ENCODE data around the gene CERT1. TPM values are rescaled to one million over a fixed set of nuclear protein-coding genes. Genes with fewer than 3 reads are reported as not detected.
"Not testable (repeated sequence)": the region's sequence is repeated elsewhere in the genome, so short reads cannot be mapped to it uniquely, and the experiment has no call there.

Gene CERT1
- total RNA-seq, 1 donor from 2014 or later, result 43.7 TPM

GRCh38 chr5:75498208-75498777, 13.1 kb downstream of the CERT1 start:
- Mint-ChIP-seq H3K27me3 (ENCODE audit: low read depth) (no peaks in the 10 kb centered on the region), H3K4me1 (ENCODE audit: low read depth) (peaks cover 17% of the 10 kb centered on the region), H3K9me3 (no peaks in the 10 kb centered on the region), H3K27ac (no peak overlapping the region), H3K4me3 (ENCODE audit: low read depth) (no peak overlapping the region), H3K36me3 (ENCODE audit: low read depth) (peaks cover 67% of the 10 kb centered on the region)
- intact Hi-C loops (cut with micrococcal nuclease), result loop anchor here (5.0 kb wide), 1 partner anchor 36 kb away; no protein-coding TSS in a partner anchor
- no peak for DNase-seq (ENCODE audit: low spot score)

GRCh38 chr5:75496026-75496425, 15.4 kb downstream of the CERT1 start:
- no peaks in the 10 kb centered on the region for H3K27me3 Mint-ChIP-seq (ENCODE audit: low read depth)

GRCh38 chr5:75491621-75492020, 19.8 kb downstream of the CERT1 start:
- no peak overlapping the region for H3K4me3 Mint-ChIP-seq (ENCODE audit: low read depth)
- H3K36me3 Mint-ChIP-seq (ENCODE audit: low read depth), result peaks cover 73% of the 10 kb centered on the region
- H3K27me3 Mint-ChIP-seq (ENCODE audit: low read depth), result no peaks in the 10 kb centered on the region
- intact Hi-C loops (cut with micrococcal nuclease), result no loop called here
- no peak for DNase-seq (ENCODE audit: low spot score)
- H3K4me1 Mint-ChIP-seq (ENCODE audit: low read depth), result peaks cover 35% of the 10 kb centered on the region
- H3K9me3 Mint-ChIP-seq, result peaks cover 34% of the 10 kb centered on the region
- peak overlapping the region; percentile 56 for H3K27ac Mint-ChIP-seq

More at GRCh38 chr5:75496026-75496425, 15.4 kb downstream of the CERT1 start:
- H3K4me3 Mint-ChIP-seq (ENCODE audit: low read depth), result no peak overlapping the region
- peaks cover 26% of the 10 kb centered on the region for H3K4me1 Mint-ChIP-seq (ENCODE audit: low read depth)
- H3K9me3 Mint-ChIP-seq, result no peaks in the 10 kb centered on the region
- intact Hi-C loops (cut with micrococcal nuclease), result loop anchor here (5.0 kb wide), 1 partner anchor 34 kb away; no protein-coding TSS in a partner anchor
- no peak for DNase-seq (ENCODE audit: low spot score)
- peaks cover 79% of the 10 kb centered on the region for H3K36me3 Mint-ChIP-seq (ENCODE audit: low read depth)
- no peak overlapping the region for H3K27ac Mint-ChIP-seq

- peaks cover 51% of the 10 kb centered on the region for H3K9me3 Mint-ChIP-seq
- peaks cover 29% of the 10 kb centered on the region for H3K4me1 Mint-ChIP-seq (ENCODE audit: low read depth)
- H3K4me3 Mint-ChIP-seq (ENCODE audit: low read depth); intact Hi-C loops (cut with micrococcal nuclease); H3K27me3 Mint-ChIP-seq (ENCODE audit: low read depth); H3K27ac Mint-ChIP-seq; DNase-seq (ENCODE audit: low spot score): not testable (repeated sequence)
- peaks cover 81% of the 10 kb centered on the region for H3K36me3 Mint-ChIP-seq (ENCODE audit: low read depth)
Measured at GRCh38 chr5:75489847-75490246, 21.6 kb downstream of the CERT1 start.

- Mint-ChIP-seq H3K36me3 (ENCODE audit: low read depth) (peaks cover 75% of the 10 kb centered on the region), H3K9me3 (peaks cover 69% of the 10 kb centered on the region), H3K4me3 (ENCODE audit: low read depth) (no peak overlapping the region), H3K27ac (no peak overlapping the region), H3K27me3 (ENCODE audit: low read depth) (no peaks in the 10 kb centered on the region), H3K4me1 (ENCODE audit: low read depth) (peaks cover 16% of the 10 kb centered on the region)
- DNase-seq (ENCODE audit: low spot score), result no peak
- intact Hi-C loops (cut with micrococcal nuclease), result no loop called here
Measured at GRCh38 chr5:75484605-75485004, 26.8 kb downstream of the CERT1 start.

GRCh38 chr5:75482482-75482881, 28.9 kb downstream of the CERT1 start:
- Mint-ChIP-seq H3K27me3 (ENCODE audit: low read depth) (no peaks in the 10 kb centered on the region), H3K27ac (no peak overlapping the region), H3K36me3 (ENCODE audit: low read depth) (peaks cover 59% of the 10 kb centered on the region), H3K9me3 (peaks cover 52% of the 10 kb centered on the region), H3K4me1 (ENCODE audit: low read depth) (peaks cover 17% of the 10 kb centered on the region), H3K4me3 (ENCODE audit: low read depth) (no peak overlapping the region)
- intact Hi-C loops (cut with micrococcal nuclease), result no loop called here
- no peak for DNase-seq (ENCODE audit: low spot score)

GRCh38 chr5:75481024-75481423, 30.4 kb downstream of the CERT1 start:
- intact Hi-C loops (cut with micrococcal nuclease), result no loop called here
- H3K4me1 Mint-ChIP-seq (ENCODE audit: low read depth), result peaks cover 9% of the 10 kb centered on the region
- H3K9me3 Mint-ChIP-seq, result peaks cover 38% of the 10 kb centered on the region
- H3K4me3 Mint-ChIP-seq (ENCODE audit: low read depth), result no peak overlapping the region
- H3K27ac Mint-ChIP-seq, result no peak overlapping the region
- no peaks in the 10 kb centered on the region for H3K27me3 Mint-ChIP-seq (ENCODE audit: low read depth)
- H3K36me3 Mint-ChIP-seq (ENCODE audit: low read depth), result peaks cover 53% of the 10 kb centered on the region
- DNase-seq (ENCODE audit: low spot score), result no peak

GRCh38 chr5:75475364-75475763, 36.1 kb downstream of the CERT1 start:
- DNase-seq (ENCODE audit: low spot score), result no peak
- intact Hi-C loops (cut with micrococcal nuclease), result no loop called here
- Mint-ChIP-seq H3K4me1 (ENCODE audit: low read depth) (peaks cover 5% of the 10 kb centered on the region), H3K36me3 (ENCODE audit: low read depth) (peaks cover 44% of the 10 kb centered on the region), H3K4me3 (ENCODE audit: low read depth) (no peak overlapping the region), H3K27ac (no peak overlapping the region), H3K27me3 (ENCODE audit: low read depth) (no peaks in the 10 kb centered on the region), H3K9me3 (peaks cover 14% of the 10 kb centered on the region)

- Mint-ChIP-seq H3K36me3 (ENCODE audit: low read depth) (peaks cover 55% of the 10 kb centered on the region), H3K9me3 (peaks cover 31% of the 10 kb centered on the region), H3K27ac (no peak overlapping the region), H3K4me1 (ENCODE audit: low read depth) (peaks cover 4% of the 10 kb centered on the region), H3K4me3 (ENCODE audit: low read depth) (no peak overlapping the region), H3K27me3 (ENCODE audit: low read depth) (no peaks in the 10 kb centered on the region)
- intact Hi-C loops (cut with micrococcal nuclease), result no loop called here
- no peak for DNase-seq (ENCODE audit: low spot score)
Measured at GRCh38 chr5:75473463-75473862, 38.0 kb downstream of the CERT1 start.

- no peak overlapping the region for H3K4me3 Mint-ChIP-seq (ENCODE audit: low read depth)
- no peaks in the 10 kb centered on the region for H3K27me3 Mint-ChIP-seq (ENCODE audit: low read depth)
- intact Hi-C loops (cut with micrococcal nuclease), result no loop called here
- H3K4me1 Mint-ChIP-seq (ENCODE audit: low read depth), result peaks cover 2% of the 10 kb centered on the region
- no peak for DNase-seq (ENCODE audit: low spot score)
- H3K36me3 Mint-ChIP-seq (ENCODE audit: low read depth), result peaks cover 59% of the 10 kb centered on the region
- H3K27ac Mint-ChIP-seq, result no peak overlapping the region
- H3K9me3 Mint-ChIP-seq, result peaks cover 34% of the 10 kb centered on the region
Measured at GRCh38 chr5:75472973-75473372, 38.5 kb downstream of the CERT1 start.

- DNase-seq (ENCODE audit: low spot score), result no peak
- no peak overlapping the region for H3K27ac Mint-ChIP-seq
- H3K4me1 Mint-ChIP-seq (ENCODE audit: low read depth), result peaks cover 6% of the 10 kb centered on the region
- intact Hi-C loops (cut with micrococcal nuclease), result no loop called here
- H3K9me3 Mint-ChIP-seq, result peaks cover 39% of the 10 kb centered on the region
- peaks cover 55% of the 10 kb centered on the region for H3K36me3 Mint-ChIP-seq (ENCODE audit: low read depth)
- no peaks in the 10 kb centered on the region for H3K27me3 Mint-ChIP-seq (ENCODE audit: low read depth)
- H3K4me3 Mint-ChIP-seq (ENCODE audit: low read depth), result no peak overlapping the region
Measured at GRCh38 chr5:75471193-75471592, 40.2 kb downstream of the CERT1 start.

- DNase-seq (ENCODE audit: low spot score), result no peak
- Mint-ChIP-seq H3K4me3 (ENCODE audit: low read depth) (no peak overlapping the region), H3K4me1 (ENCODE audit: low read depth) (peaks cover 14% of the 10 kb centered on the region), H3K27ac (no peak overlapping the region), H3K9me3 (peaks cover 39% of the 10 kb centered on the region), H3K27me3 (ENCODE audit: low read depth) (no peaks in the 10 kb centered on the region), H3K36me3 (ENCODE audit: low read depth) (peaks cover 50% of the 10 kb centered on the region)
- intact Hi-C loops (cut with micrococcal nuclease), result no loop called here
Measured at GRCh38 chr5:75469017-75469416, 42.4 kb downstream of the CERT1 start.

- H3K9me3 Mint-ChIP-seq, result peaks cover 39% of the 10 kb centered on the region
- no peak overlapping the region for H3K4me3 Mint-ChIP-seq (ENCODE audit: low read depth)
- H3K27ac Mint-ChIP-seq, result no peak overlapping the region
- intact Hi-C loops (cut with micrococcal nuclease), result no loop called here
- no peak for DNase-seq (ENCODE audit: low spot score)
- peaks cover 50% of the 10 kb centered on the region for H3K36me3 Mint-ChIP-seq (ENCODE audit: low read depth)
- H3K4me1 Mint-ChIP-seq (ENCODE audit: low read depth), result peaks cover 16% of the 10 kb centered on the region
- H3K27me3 Mint-ChIP-seq (ENCODE audit: low read depth), result no peaks in the 10 kb centered on the region
Measured at GRCh38 chr5:75468593-75468992, 42.8 kb downstream of the CERT1 start.
